HUES48 (cell line): Measurements from ENCODE around the gene ELAVL3.
"Not testable (repeated sequence)": the region's sequence is repeated elsewhere in the genome, so short reads cannot be mapped to it uniquely, and the experiment has no call there.

Experiments used
- H3K27ac ChIP-seq: one replicate; pipeline ENCODE4 v1.7.0; 2013; ENCODE audit warnings: low read depth, low read length, inconsistent platforms
- H3K27me3 ChIP-seq: 2 replicates; pipeline ENCODE4 v1.6.1; 2013; ENCODE audit warnings: mild to moderate bottlenecking, low read length; ENCODE audit not compliant: control insufficient read depth, insufficient read depth
- H3K36me3 ChIP-seq: 2 replicates; pipeline ENCODE4 v1.6.1; 2013; ENCODE audit warnings: low read length; ENCODE audit not compliant: control insufficient read depth, insufficient read depth
- H3K4me1 ChIP-seq: 2 replicates; pipeline ENCODE4 v1.6.1; 2013; ENCODE audit warnings: mild to moderate bottlenecking, low read length; ENCODE audit not compliant: control insufficient read depth, insufficient read depth
- H3K4me3 ChIP-seq: 2 replicates; pipeline ENCODE4 v1.5.1; 2013; ENCODE audit warnings: mild to moderate bottlenecking, low read depth, low read length
- H3K9ac ChIP-seq: 2 replicates; pipeline ENCODE4 v1.6.1; 2013; ENCODE audit warnings: mild to moderate bottlenecking, low read depth, low read length, moderate library complexity
- H3K9me3 ChIP-seq: 2 replicates; pipeline ENCODE4 v1.6.1; 2013; ENCODE audit warnings: low read length; ENCODE audit not compliant: control insufficient read depth, insufficient read depth

The ELAVL3 gene

DNA sequence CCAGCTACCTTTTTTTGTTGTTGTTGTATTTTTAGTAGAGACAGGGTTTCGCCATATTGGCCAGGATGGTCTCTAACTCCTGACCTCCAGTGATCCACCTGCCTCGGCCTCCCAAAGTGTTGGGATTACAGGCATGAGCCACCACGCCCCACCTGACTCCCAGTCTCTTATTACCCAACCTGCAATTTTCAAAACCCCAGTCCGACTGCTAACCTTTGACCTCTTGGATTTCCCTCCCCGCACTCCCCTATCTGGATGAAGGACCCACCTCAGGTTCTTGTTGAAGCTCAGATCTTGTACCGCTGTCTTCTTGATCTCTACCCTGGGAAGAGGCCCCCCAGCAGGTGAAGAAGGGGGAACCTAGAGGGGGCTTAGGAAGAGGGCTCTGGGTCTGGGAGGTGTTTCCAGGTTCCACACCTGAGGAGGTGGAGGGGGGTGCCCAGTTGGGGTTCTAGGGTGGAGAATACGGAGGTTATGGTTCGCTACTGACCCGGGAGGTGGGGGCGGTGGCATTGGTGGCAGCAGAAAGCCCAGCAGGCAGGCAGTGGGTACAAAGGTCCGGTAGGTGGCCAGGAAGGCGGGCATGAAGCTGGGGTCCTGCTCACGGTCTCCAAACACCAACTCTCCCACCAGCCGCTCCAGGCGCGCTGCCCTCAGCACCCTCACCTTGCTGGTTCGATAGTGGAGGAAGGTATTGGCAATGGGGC is 64.3 kb downstream of the ELAVL3 start:
- no peaks in the 10 kb centered on the region for H3K9me3 ChIP-seq
- peaks cover 4% of the 10 kb centered on the region; the same call in 1 of the 2 replicates for H3K36me3 ChIP-seq
- no peak overlapping the region for H3K9ac ChIP-seq
- peaks cover 6% of the 10 kb centered on the region; the same call in 1 of the 2 replicates for H3K4me1 ChIP-seq
- H3K27me3 ChIP-seq: peaks cover 15% of the 10 kb centered on the region
- H3K4me3 ChIP-seq: no peak overlapping the region
- H3K27ac ChIP-seq: no peak overlapping the region

DNA sequence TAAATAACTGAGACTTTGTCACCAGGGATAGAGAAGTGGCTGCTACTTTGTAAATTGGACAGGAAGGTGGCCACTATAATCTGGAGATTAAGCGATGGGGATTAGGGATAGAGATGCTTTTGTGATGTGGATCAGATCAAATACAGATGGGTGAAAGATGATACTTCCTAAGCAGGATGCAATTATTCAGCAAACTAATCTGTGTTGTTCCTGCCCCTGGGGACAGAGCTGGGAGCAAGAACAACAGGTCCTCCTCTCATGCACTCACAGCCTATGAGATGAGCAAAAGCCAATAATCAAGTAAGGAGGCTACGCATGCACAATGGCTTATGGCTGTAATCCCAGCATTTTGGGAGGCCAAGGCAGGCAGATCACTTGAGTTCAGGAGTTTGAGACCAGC is 66.3 kb downstream of the ELAVL3 start:
- Histone ChIP-seq H3K27me3 (peaks cover 3% of the 10 kb centered on the region; the same call in 1 of the 2 replicates), H3K27ac (no peak overlapping the region), H3K9ac (no peak overlapping the region), H3K4me3 (no peak overlapping the region), H3K36me3 (peaks cover 16% of the 10 kb centered on the region; the same call in 1 of the 2 replicates), H3K4me1 (no peaks in the 10 kb centered on the region), H3K9me3 (no peaks in the 10 kb centered on the region)

DNA sequence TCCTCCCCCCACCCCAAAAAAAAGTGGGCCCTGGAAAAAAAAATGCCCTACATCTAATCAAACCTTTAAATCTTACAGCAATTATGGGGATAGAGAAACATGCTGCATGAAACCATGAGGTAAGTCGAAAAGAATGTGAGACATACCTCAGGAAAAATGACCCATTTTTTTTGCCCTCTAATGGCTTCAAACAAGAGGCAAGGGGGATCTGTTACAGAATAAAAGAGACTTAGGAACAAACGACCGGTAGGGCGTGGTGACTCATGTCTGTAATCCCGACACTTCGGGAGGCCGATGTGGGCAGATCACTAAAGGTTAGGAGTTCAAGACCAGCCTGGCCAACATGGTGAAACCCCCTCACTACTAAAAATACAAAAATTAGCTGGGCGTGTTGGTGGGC is 70.2 kb downstream of the ELAVL3 start:
- Histone ChIP-seq H3K9ac (no peak overlapping the region), H3K27ac (no peak overlapping the region), H3K36me3 (peaks cover 19% of the 10 kb centered on the region; the same call in 1 of the 2 replicates), H3K9me3 (no peaks in the 10 kb centered on the region), H3K4me1 (no peaks in the 10 kb centered on the region), H3K27me3 (no peaks in the 10 kb centered on the region), H3K4me3 (no peak overlapping the region)

DNA sequence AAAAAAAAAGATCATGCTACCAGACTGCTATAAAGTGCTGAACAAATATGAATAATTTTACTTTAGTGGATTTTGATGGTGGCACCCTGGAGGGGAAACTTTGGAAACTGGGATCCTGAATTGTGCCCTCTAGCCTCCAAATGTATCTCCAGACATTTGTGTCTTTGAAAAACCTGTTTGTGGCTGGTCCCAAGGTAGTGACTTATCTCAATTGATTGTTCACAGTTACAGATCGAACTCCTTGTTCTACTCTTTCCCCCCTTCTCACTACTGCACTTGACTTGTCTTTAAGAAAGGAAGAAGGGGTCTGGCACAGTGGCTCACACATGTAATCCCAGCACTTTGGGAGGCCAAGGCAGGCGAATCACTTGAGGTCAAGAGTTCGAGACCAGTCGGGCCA is 72.3 kb downstream of the ELAVL3 start:
- H3K4me3 ChIP-seq: no peak overlapping the region
- H3K36me3 ChIP-seq: peaks cover 31% of the 10 kb centered on the region
- H3K27me3 ChIP-seq: no peaks in the 10 kb centered on the region
- no peak overlapping the region for H3K27ac ChIP-seq
- H3K4me1 ChIP-seq: no peaks in the 10 kb centered on the region
- no peak overlapping the region for H3K9ac ChIP-seq
- H3K9me3 ChIP-seq: no peaks in the 10 kb centered on the region

DNA sequence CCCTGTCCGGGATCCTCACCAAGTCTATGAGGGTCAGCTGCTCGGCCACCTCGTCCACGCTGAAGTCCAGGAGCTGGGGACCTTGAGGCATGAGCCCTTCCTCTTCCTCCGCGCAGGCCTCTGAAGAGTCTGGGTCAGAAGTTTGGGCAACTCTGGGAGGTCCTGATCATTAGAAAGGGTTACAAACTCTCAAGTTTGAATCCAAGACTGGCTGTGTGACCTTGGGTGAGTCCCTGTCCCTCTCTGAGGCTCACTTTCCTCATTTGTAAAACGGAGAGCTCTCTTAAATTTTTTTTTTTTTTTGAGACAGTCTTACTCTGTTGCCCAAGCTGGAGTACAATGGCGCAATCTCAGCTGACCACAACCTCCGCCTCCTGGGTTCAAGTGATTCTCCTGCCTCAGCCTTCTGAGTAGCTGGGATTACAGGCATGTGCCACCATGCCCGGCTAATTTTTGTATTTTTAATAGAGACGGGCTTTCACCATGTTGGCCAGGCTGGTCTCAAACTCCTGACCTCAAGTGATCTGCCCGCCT is 74.1 kb downstream of the ELAVL3 start:
- H3K27me3 ChIP-seq, H3K9ac ChIP-seq, H3K9me3 ChIP-seq, H3K27ac ChIP-seq, H3K4me3 ChIP-seq, H3K4me1 ChIP-seq: not testable (repeated sequence)
- H3K36me3 ChIP-seq: peaks cover 41% of the 10 kb centered on the region

DNA sequence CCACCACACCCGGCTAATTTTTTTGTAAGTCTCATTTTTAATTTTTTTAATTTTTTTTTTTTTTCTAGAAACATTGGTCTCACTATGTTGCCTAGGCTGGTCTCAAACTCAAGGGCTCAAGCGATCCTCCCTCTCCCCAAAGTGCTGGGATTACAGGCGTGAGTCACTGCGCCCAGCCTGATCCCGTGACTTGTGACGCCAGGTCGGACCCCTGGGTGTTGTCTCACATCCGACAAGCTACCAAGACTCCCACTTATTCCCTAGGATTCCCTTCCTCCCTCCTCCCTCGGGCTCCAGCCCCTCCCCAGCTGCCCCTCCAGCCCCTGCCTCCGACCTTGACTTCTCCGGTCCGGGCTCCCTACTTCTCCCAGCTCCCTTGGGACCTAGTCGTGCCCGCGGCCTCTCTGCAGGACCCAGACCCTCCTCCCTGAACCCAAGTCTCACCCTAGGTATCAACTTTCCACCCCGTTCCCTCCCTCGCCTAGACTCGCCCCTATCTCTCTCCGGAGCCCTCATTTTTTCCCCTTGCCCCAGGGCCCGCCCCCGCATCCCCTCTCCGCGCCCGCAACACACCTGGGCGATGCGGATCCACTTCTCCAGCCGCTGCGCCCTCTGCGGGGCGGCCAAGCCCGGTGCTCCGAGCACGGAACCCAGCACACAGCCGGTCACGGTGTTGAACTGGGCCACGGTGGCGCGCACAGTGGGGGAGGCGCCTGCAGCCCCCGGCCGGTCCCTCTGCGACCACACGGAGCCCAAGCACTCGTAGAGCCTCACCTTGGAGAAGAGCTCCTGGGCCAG is 74.8 kb downstream of the ELAVL3 start:
- H3K4me1 ChIP-seq: no peaks in the 10 kb centered on the region
- H3K9ac ChIP-seq: no peak overlapping the region
- H3K9me3 ChIP-seq: no peaks in the 10 kb centered on the region
- H3K27me3 ChIP-seq: no peaks in the 10 kb centered on the region
- H3K27ac ChIP-seq: no peak overlapping the region
- no peak overlapping the region for H3K4me3 ChIP-seq
- peaks cover 39% of the 10 kb centered on the region for H3K36me3 ChIP-seq

DNA sequence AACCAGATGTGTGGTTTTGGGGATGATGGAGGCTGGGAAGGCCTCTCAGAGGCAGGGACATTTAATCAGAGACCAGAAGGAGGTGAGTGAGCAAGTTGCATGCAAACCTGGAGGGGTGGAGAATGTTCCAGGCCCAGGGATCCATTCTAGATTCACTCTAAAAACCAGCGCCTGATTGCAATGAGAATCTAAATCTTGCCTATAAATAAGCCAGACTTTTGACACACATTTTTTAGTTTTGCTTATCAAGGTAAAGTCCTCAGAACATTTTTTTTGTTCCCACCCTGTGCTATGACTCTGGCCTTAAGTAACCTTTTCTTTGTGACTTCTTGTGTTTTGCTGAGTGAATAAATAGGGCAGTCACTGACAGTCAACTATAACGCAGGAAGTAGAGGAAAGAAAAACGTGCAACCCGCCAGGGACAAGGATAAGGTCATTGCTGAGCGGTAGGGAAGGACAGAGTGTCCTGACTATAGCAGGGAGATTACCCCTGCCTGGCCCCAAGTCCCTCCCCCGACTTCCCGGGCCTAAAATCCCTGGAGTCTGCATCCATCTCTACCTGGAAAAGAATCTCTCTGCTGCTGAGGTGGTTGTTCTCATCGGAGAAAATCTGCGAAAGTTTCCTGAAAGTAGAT is 76.1 kb downstream of the ELAVL3 start:
- Histone ChIP-seq H3K4me1 (no peaks in the 10 kb centered on the region), H3K9me3 (no peaks in the 10 kb centered on the region), H3K9ac (no peak overlapping the region), H3K27ac (no peak overlapping the region), H3K4me3 (no peak overlapping the region), H3K27me3 (no peaks in the 10 kb centered on the region), H3K36me3 (peaks cover 41% of the 10 kb centered on the region)

DNA sequence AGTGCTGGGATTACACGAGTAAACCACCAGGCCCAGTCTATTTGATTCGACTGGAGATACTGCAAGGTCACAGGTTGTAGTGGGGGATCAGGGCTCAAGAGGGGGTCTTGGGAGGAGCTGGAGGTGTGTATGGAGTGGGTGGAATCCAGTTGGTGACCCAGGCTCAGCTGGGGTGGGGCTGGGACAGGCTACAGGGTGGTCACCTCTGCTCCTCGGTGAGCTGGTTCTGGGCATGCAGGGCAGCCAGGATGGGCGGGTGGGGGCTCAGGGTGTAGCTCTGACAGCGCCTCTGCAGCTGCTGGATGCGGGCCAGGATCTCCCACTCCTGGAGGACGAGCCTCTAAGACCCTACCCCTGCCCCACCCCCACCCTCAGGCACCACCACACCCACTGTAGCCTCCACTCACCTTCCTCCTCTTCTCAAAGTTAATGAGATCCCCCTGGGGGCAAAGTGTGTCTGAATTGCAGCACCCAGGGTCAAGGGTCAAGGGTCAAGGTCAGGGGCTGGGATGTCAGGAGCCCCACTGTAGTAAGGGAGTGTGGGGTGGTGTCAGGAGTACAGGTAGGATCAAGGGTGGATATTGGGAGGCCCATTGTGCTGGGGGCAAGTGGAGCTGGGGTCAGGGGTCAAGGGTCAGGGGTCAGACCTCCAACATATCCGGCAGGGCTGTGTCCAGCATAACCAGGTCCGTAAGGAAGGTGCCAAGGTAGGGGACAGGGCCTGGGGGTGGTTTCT is 78.9 kb downstream of the ELAVL3 start:
- H3K27me3 ChIP-seq: no peaks in the 10 kb centered on the region
- H3K4me3 ChIP-seq: no peak overlapping the region
- H3K36me3 ChIP-seq: peaks cover 48% of the 10 kb centered on the region
- no peaks in the 10 kb centered on the region for H3K4me1 ChIP-seq
- H3K27ac ChIP-seq: no peak overlapping the region
- no peak overlapping the region for H3K9ac ChIP-seq
- no peaks in the 10 kb centered on the region for H3K9me3 ChIP-seq
